ENCODE data around the gene USP25. TPM values are rescaled to one million over a fixed set of nuclear protein-coding genes. Genes with fewer than 3 reads are reported as not detected.

The USP25 gene
- total and polyA plus RNA-seq, 2 of the 8 experiments (the other 6 are each of a cell fraction or from before 2014, with no cell fraction given): 11.2 to 48.1 TPM

GRCh38 chr21:15795533-15795932 lies 65.8 kb downstream of the USP25 start (continued):
- TF ChIP-seq CTCF (IDR thresholded peaks at IDR 0.05; ENCODE audit: control extremely low read depth in 1 of 3, insufficient read depth in 1 of 3, low read depth in 1 of 3, low read length in 3 of 3): no peak
- no peak for TF ChIP-seq BRCA1 (IDR thresholded peaks at IDR 0.05; ENCODE audit: low read depth, low read length)

Data from H1 (cell line).